ENCODE measurements around the gene ADRA2C.

The ADRA2C gene

DNA sequence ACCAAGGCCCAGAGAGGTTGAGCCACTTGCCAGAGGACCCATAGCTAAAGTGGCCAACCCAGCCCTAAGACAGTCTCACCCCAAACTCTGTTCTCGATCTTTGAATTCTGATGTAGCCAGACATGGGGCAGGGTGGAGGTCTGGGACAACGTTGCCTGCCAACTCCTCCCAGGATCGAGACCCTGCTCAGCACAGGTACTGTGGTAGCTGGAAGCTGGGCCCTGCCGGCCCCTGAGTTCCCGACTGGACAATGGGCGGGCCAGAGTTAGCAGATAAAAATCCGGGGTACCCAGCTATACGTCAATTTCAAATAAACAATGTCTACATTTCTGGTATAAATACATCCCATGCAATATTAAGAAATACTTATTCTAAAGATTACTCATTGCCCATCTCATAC, 35.3 kb downstream of the ADRA2C start:
- no peaks in the 10 kb centered on the region for H3K4me1 ChIP-seq (ENCODE audit: insufficient read depth, low read length, severe bottlenecking)
- no peaks in the 10 kb centered on the region for H3K36me3 ChIP-seq (ENCODE audit: insufficient read depth, low read length)
- no peaks in the 10 kb centered on the region for H3F3A ChIP-seq (ENCODE audit: insufficient read depth, low read length)
- TF ChIP-seq CTCF (IDR thresholded peaks at IDR 0.05; ENCODE audit: low read length) (no peak), EZH2 (IDR thresholded peaks at IDR 0.05; ENCODE audit: borderline replicate concordance, low read length) (no peak)
- no peaks in the 10 kb centered on the region for H3K9me2 ChIP-seq (ENCODE audit: low read depth, low read length)
- H3K4me2 ChIP-seq (ENCODE audit: low read length), result no peak overlapping the region
- no peaks in the 10 kb centered on the region for H3K27me3 ChIP-seq (ENCODE audit: insufficient read depth, low read length)
- no peak overlapping the region for H2AFZ ChIP-seq (ENCODE audit: low read length)
- H3K4me3 ChIP-seq (ENCODE audit: low read depth, low read length, poor library complexity, severe bottlenecking), result no peak overlapping the region
- no peaks in the 10 kb centered on the region for H4K20me1 ChIP-seq (ENCODE audit: insufficient read depth, low read length)
- no peak overlapping the region for H3K9ac ChIP-seq (ENCODE audit: low read length)
- H3K79me2 ChIP-seq (ENCODE audit: insufficient read depth, low read length), result no peaks in the 10 kb centered on the region
- no peaks in the 10 kb centered on the region for H3K9me3 ChIP-seq (ENCODE audit: low read length)
- no peak overlapping the region for H3K27ac ChIP-seq (ENCODE audit: low read depth, low read length, poor library complexity, severe bottlenecking)

DNA sequence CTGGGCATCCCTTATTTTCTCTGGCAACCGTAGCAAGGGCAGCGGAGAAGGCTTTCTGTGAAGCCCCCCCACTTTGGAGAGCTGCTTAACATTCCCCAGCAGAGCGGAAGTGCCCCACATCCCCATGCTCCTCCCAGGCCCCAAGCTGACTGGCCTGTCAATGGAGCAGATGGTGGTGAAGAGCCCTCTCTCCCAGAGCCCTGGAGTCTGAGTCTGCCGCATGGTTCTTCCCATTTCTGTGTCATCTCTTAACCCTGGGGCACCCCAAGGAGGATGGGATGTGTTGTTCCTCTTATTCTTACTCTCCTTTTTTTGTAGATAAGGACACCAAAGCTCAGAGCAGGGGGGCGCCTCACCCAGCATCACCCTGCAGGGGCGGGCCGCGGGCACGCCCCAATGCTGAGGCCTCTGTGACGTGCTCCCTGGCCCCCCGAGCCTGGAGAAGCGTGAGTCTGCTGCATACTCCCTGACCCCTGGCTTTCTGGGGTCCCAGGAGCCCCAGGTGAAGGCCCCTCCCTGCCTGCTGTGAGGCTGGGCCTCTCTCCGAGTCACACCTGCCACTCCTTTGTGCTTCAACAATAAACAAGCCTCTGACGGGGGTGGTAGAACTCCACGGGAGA, 35.9 kb downstream of the ADRA2C start:
- Histone ChIP-seq H3K79me2 (ENCODE audit: insufficient read depth, low read length) (no peaks in the 10 kb centered on the region), H3K9ac (ENCODE audit: low read length) (no peak overlapping the region), H3K4me3 (ENCODE audit: low read depth, low read length, poor library complexity, severe bottlenecking) (no peak overlapping the region), H2AFZ (ENCODE audit: low read length) (no peak overlapping the region), H3K4me1 (ENCODE audit: insufficient read depth, low read length, severe bottlenecking) (no peaks in the 10 kb centered on the region), H3K27me3 (ENCODE audit: insufficient read depth, low read length) (no peaks in the 10 kb centered on the region), H3K27ac (ENCODE audit: low read depth, low read length, poor library complexity, severe bottlenecking) (no peak overlapping the region), H3K9me2 (ENCODE audit: low read depth, low read length) (no peaks in the 10 kb centered on the region), H3K36me3 (ENCODE audit: insufficient read depth, low read length) (no peaks in the 10 kb centered on the region), H3F3A (ENCODE audit: insufficient read depth, low read length) (no peaks in the 10 kb centered on the region), H3K4me2 (ENCODE audit: low read length) (no peak overlapping the region), H4K20me1 (ENCODE audit: insufficient read depth, low read length) (no peaks in the 10 kb centered on the region), H3K9me3 (ENCODE audit: low read length) (no peaks in the 10 kb centered on the region)
- TF ChIP-seq CTCF (IDR thresholded peaks at IDR 0.05; ENCODE audit: low read length), result no peak
- no peak for TF ChIP-seq EZH2 (IDR thresholded peaks at IDR 0.05; ENCODE audit: borderline replicate concordance, low read length)

DNA sequence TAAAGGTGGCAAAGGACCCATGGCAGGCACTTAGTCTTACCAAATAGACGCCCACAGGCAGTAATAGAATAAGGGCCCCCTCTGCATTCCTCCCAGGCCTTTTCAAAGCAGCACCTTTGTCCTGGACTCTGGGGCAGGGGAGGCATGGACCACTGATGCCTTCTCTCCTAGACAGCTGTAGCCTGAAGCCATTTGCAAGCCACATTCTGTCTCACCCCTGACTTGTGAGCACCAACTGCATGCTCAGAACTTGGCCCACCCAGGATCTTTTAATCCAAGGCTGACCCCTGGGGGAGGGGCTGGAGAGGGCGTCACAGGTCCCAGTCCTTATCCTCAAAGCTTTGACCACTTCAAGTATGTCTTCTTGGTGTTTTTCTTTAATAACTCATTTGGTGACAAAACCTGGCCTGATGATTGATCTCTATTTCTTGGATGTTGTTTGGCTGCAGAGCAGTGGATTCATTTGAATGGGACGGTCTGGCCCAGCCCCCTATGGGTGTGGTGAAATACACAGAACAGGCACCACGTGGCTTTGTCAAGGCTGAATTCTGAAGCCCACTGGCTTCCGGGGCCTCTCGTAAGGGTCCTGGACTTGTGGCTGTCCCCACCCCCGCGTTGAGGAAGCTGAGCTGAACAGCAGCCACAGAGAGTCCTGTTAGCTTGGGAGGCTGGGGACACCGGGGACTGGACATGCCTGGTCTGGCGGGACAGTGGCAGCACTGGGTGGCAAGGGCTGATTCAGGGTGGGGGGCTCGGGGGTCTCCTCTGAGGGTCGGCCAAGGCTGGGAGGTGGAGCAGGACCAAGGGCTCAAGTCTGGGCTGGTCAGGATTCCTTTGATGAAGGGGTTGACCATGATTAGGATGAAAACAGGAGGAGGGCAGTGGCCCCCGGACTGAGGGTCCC, 36.6 kb downstream of the ADRA2C start:
- Histone ChIP-seq H3K9ac (ENCODE audit: low read length) (no peak overlapping the region), H3K79me2 (ENCODE audit: insufficient read depth, low read length) (no peaks in the 10 kb centered on the region), H3K36me3 (ENCODE audit: insufficient read depth, low read length) (no peaks in the 10 kb centered on the region), H4K20me1 (ENCODE audit: insufficient read depth, low read length) (no peaks in the 10 kb centered on the region), H3K4me1 (ENCODE audit: insufficient read depth, low read length, severe bottlenecking) (no peaks in the 10 kb centered on the region), H3K9me2 (ENCODE audit: low read depth, low read length) (no peaks in the 10 kb centered on the region), H3K4me2 (ENCODE audit: low read length) (no peak overlapping the region), H3F3A (ENCODE audit: insufficient read depth, low read length) (no peaks in the 10 kb centered on the region), H3K4me3 (ENCODE audit: low read depth, low read length, poor library complexity, severe bottlenecking) (no peak overlapping the region), H3K9me3 (ENCODE audit: low read length) (no peaks in the 10 kb centered on the region), H3K27me3 (ENCODE audit: insufficient read depth, low read length) (no peaks in the 10 kb centered on the region), H2AFZ (ENCODE audit: low read length) (no peak overlapping the region), H3K27ac (ENCODE audit: low read depth, low read length, poor library complexity, severe bottlenecking) (no peak overlapping the region)
- no peak for TF ChIP-seq EZH2 (IDR thresholded peaks at IDR 0.05; ENCODE audit: borderline replicate concordance, low read length)
- no peak for TF ChIP-seq CTCF (IDR thresholded peaks at IDR 0.05; ENCODE audit: low read length)

Measured in OCI-LY1 (cell line).